Neural progenitor cell (in vitro differentiated cells): Measurements from ENCODE around the gene CPSF7. TPM values are rescaled to one million over a fixed set of nuclear protein-coding genes. Genes with fewer than 3 reads are reported as not detected.

Experiments used
- DNase-seq: peaks from one replicate; pipeline ENCODE4 v3.0.0-alpha.2; 2016; ENCODE audit warnings: low spot score
- H2AFZ ChIP-seq: fragments of 200-600 bp; sonication (generic); replicated peaks from 2 replicates; pipeline ENCODE4 v1.6.1; 2016; ENCODE audit warnings: antibody characterized with exemption
- H3F3A ChIP-seq: fragments of 200-600 bp; sonication (generic); 2 replicates; pipeline ENCODE4 v1.6.1; 2016; ENCODE audit warnings: antibody characterized with exemption, low read depth
- H3K27ac ChIP-seq: fragments of 200-600 bp; sonication (generic); 2 replicates; pipeline ENCODE4 v1.5.1; 2016; ENCODE audit warnings: mild to moderate bottlenecking
- H3K27me3 ChIP-seq: fragments of 200-600 bp; sonication (generic); 2 replicates; pipeline ENCODE4 v1.6.1; 2016; ENCODE audit warnings: mild to moderate bottlenecking, moderate library complexity
- H3K36me3 ChIP-seq: fragments of 200-600 bp; sonication (generic); 2 replicates; pipeline ENCODE4 v1.5.1; 2016
- H3K4me1 ChIP-seq: fragments of 200-600 bp; sonication (generic); 2 replicates; pipeline ENCODE4 v1.6.1; 2016; ENCODE audit warnings: mixed run types
- H3K4me2 ChIP-seq: fragments of 200-600 bp; sonication (generic); 2 replicates; pipeline ENCODE4 v1.6.1; 2016
- H3K4me3 ChIP-seq: fragments of 200-600 bp; sonication (generic); 2 replicates; pipeline ENCODE4 v1.5.1; 2016
- H3K79me2 ChIP-seq: fragments of 200-600 bp; sonication (generic); 2 replicates; pipeline ENCODE4 v1.6.1; 2016; ENCODE audit warnings: low read depth
- H3K9ac ChIP-seq: fragments of 200-600 bp; sonication (generic); 2 replicates; pipeline ENCODE4 v1.6.1; 2016
- H3K9me3 ChIP-seq: fragments of 200-600 bp; sonication (generic); 2 replicates; pipeline ENCODE4 v1.5.1; 2016; ENCODE audit warnings: low read depth
- H4K20me1 ChIP-seq: fragments of 200-600 bp; sonication (generic); 2 replicates; pipeline ENCODE4 v1.6.1; 2016; ENCODE audit warnings: low read depth
- H3K27ac Mint-ChIP-seq: 3 replicates; pipeline ENCODE4 v1.8.0; 2021; ENCODE audit warnings: mixed read lengths
- H3K27me3 Mint-ChIP-seq: 2 replicates; pipeline ENCODE4 v1.8.0; 2022; ENCODE audit warnings: low read depth, mild to moderate bottlenecking, inconsistent platforms, moderate library complexity, mixed read lengths; ENCODE audit not compliant: insufficient read depth
- H3K36me3 Mint-ChIP-seq: 3 replicates; pipeline ENCODE4 v1.8.0; 2021; ENCODE audit warnings: mixed read lengths
- H3K4me1 Mint-ChIP-seq: 3 replicates; pipeline ENCODE4 v1.8.0; 2021; ENCODE audit warnings: mixed read lengths
- H3K4me3 Mint-ChIP-seq: 3 replicates; pipeline ENCODE4 v1.8.0; 2021; ENCODE audit warnings: mild to moderate bottlenecking, moderate library complexity, mixed read lengths
- H3K9me3 Mint-ChIP-seq: 3 replicates; pipeline ENCODE4 v1.8.0; 2020; ENCODE audit warnings: mixed read lengths
- EZH2 ChIP-seq: fragments of 200-600 bp; sonication (generic); IDR thresholded peaks from 2 replicates; pipeline ENCODE4 v1.6.1; 2017; ENCODE audit warnings: antibody characterized with exemption, mild to moderate bottlenecking, moderate library complexity
- EZH2phosphoT487 ChIP-seq: fragments of 200-600 bp; sonication (generic); IDR thresholded peaks from 2 replicates; pipeline ENCODE4 v1.6.1; 2017; ENCODE audit warnings: antibody characterized with exemption
- total RNA-seq: library from RNA; depleted of rRNA; stranded (reverse); fragments of >200 nt; gene quantifications from 2 replicates; pipeline ENCODE4 v1.2.3, GENCODE V29; 2015; ENCODE audit warnings: low replicate concordance
- TF ChIP-seq, protein P1 (sequence below): fragments of 200-600 bp; sonication (generic); IDR thresholded peaks from 2 replicates; pipeline ENCODE4 v1.5.1; 2017; ENCODE audit warnings: antibody characterized with exemption, mild to moderate bottlenecking

Gene CPSF7
- total RNA-seq, 1 donor from 2014 or later, result 60.7 TPM

DNA sequence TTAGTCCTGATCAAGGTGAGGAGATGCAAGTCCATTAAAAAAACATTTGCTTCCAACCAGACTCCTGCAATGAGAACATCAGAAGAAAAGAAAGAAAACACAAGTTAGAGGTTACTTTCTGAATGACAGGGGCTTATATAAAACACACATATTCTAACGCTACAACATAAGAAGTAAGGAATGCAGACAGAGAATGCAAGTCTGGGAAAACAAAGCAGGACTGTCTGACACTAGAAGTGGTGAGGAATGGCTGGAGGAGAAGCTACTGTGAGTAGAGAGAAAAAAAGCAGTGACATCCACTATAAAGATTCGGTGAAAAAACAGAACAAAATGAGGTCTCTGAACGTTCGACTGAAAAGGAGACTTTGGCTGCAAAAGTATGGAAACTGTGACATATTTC, 25.1 kb downstream of the CPSF7 start:
- H3K79me2 ChIP-seq, result no peaks in the 10 kb centered on the region

DNA sequence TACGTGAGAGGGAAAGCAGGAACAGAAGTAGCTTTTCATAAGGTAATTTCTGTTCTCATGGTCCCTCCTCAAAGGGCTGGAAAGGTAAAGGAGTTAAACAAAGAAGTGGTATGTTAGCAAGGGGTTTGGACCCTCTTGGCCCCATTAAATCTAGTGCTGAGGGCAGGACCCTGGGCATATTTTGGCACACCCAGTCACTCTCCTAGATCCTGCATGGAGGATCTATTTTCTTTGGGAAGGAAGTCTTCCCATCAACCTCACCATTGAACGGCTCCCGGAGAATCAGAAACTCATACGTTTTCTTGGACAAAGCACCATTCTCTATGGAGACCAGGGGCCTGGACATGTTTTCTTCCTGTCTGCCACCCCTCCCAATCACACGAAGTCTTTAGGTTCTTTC, 25.7 kb downstream of the CPSF7 start:
- Histone ChIP-seq H4K20me1 (peaks cover 13% of the 10 kb centered on the region), H3F3A (peaks cover 52% of the 10 kb centered on the region), H3K27ac (no peak overlapping the region), H3K9me3 (no peaks in the 10 kb centered on the region), H2AFZ (no peak overlapping the region), H3K4me3 (no peak overlapping the region), H3K4me2 (no peak overlapping the region), H3K4me1 (no peaks in the 10 kb centered on the region), H3K9ac (no peak overlapping the region), H3K36me3 (peaks cover 5% of the 10 kb centered on the region), H3K27me3 (no peaks in the 10 kb centered on the region), H3K79me2 (no peaks in the 10 kb centered on the region)
- Mint-ChIP-seq H3K27ac (no peak overlapping the region), H3K36me3 (peaks cover 28% of the 10 kb centered on the region), H3K27me3 (no peaks in the 10 kb centered on the region), H3K4me1 (no peaks in the 10 kb centered on the region), H3K9me3 (no peaks in the 10 kb centered on the region), H3K4me3 (no peak overlapping the region)
- TF ChIP-seq, protein P1, sequence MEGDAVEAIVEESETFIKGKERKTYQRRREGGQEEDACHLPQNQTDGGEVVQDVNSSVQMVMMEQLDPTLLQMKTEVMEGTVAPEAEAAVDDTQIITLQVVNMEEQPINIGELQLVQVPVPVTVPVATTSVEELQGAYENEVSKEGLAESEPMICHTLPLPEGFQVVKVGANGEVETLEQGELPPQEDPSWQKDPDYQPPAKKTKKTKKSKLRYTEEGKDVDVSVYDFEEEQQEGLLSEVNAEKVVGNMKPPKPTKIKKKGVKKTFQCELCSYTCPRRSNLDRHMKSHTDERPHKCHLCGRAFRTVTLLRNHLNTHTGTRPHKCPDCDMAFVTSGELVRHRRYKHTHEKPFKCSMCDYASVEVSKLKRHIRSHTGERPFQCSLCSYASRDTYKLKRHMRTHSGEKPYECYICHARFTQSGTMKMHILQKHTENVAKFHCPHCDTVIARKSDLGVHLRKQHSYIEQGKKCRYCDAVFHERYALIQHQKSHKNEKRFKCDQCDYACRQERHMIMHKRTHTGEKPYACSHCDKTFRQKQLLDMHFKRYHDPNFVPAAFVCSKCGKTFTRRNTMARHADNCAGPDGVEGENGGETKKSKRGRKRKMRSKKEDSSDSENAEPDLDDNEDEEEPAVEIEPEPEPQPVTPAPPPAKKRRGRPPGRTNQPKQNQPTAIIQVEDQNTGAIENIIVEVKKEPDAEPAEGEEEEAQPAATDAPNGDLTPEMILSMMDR, result no peak
- TF ChIP-seq EZH2 (no peak), EZH2phosphoT487 (no peak)
- no peak for DNase-seq

More for the DNA sequence above, 25.1 kb downstream of the CPSF7 start:
- no peak overlapping the region for H3K4me2 ChIP-seq
- peaks cover 5% of the 10 kb centered on the region for H3K36me3 ChIP-seq
- H3K4me3 Mint-ChIP-seq, result no peak overlapping the region
- no peaks in the 10 kb centered on the region for H3K27me3 Mint-ChIP-seq
- DNase-seq, result no peak
- peaks cover 13% of the 10 kb centered on the region for H4K20me1 ChIP-seq
- H3K27me3 ChIP-seq, result no peaks in the 10 kb centered on the region
- H3K9me3 ChIP-seq, result no peaks in the 10 kb centered on the region
- H2AFZ ChIP-seq, result no peak overlapping the region
- no peaks in the 10 kb centered on the region for H3K9me3 Mint-ChIP-seq
- H3K4me1 Mint-ChIP-seq, result no peaks in the 10 kb centered on the region
- peaks cover 52% of the 10 kb centered on the region for H3F3A ChIP-seq
- no peaks in the 10 kb centered on the region for H3K4me1 ChIP-seq
- no peak overlapping the region for H3K9ac ChIP-seq
- no peak overlapping the region for H3K27ac ChIP-seq
- TF ChIP-seq EZH2phosphoT487, result no peak
- no peak for TF ChIP-seq EZH2
- TF ChIP-seq, protein P1, result no peak
- peaks cover 28% of the 10 kb centered on the region for H3K36me3 Mint-ChIP-seq
- H3K27ac Mint-ChIP-seq, result no peak overlapping the region
- no peak overlapping the region for H3K4me3 ChIP-seq

DNA sequence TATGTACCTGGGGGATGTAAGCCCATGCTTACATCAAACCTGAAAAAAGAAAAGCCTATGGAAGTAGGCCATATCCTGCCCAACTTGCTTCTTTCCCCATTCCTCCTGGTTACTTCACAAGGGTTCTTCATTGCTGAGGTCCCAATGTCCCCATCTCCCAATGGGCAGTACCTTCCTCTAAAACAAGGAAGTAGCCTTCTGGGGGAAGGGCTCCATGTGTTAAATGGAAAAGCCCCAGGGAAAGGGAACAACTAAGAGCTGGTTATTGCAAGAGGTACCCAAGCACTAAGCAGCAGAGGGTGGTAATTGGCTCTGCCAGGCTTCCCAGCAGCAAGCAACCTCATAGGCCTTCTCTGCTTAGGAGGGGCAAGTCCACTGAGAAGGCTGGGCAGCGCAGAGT, 26.1 kb downstream of the CPSF7 start:
- H3K4me2 ChIP-seq, result no peak overlapping the region
- H3K27me3 ChIP-seq, result no peaks in the 10 kb centered on the region
- H3K36me3 ChIP-seq, result peaks cover 5% of the 10 kb centered on the region
- Mint-ChIP-seq H3K9me3 (no peaks in the 10 kb centered on the region), H3K27ac (no peak overlapping the region), H3K4me3 (no peak overlapping the region), H3K4me1 (no peaks in the 10 kb centered on the region), H3K36me3 (peaks cover 30% of the 10 kb centered on the region), H3K27me3 (no peaks in the 10 kb centered on the region)
- H3K9ac ChIP-seq, result no peak overlapping the region
- no peaks in the 10 kb centered on the region for H3K4me1 ChIP-seq
- H3F3A ChIP-seq, result peaks cover 52% of the 10 kb centered on the region
- no peaks in the 10 kb centered on the region for H3K79me2 ChIP-seq
- no peaks in the 10 kb centered on the region for H3K9me3 ChIP-seq
- no peak overlapping the region for H3K4me3 ChIP-seq
- no peak overlapping the region for H2AFZ ChIP-seq
- DNase-seq, result no peak
- TF ChIP-seq, protein P1, result no peak
- TF ChIP-seq EZH2phosphoT487 (no peak), EZH2 (no peak)
- peaks cover 12% of the 10 kb centered on the region for H4K20me1 ChIP-seq
- no peak overlapping the region for H3K27ac ChIP-seq
